Activated T-cell treated with anti-CD3 and anti-CD28 coated beads, Interleukin-2, amount 50 U/mL, for 24 hours (primary cell): ENCODE results near the gene NIN.
"Not testable (repeated sequence)": the region's sequence is repeated elsewhere in the genome, so short reads cannot be mapped to it uniquely, and the experiment has no call there.

ENCODE experiments used
- DNase-seq: peaks from one replicate; pipeline ENCODE4 v3.0.0-alpha.2; 2020
- H3K27ac Mint-ChIP-seq: 2 replicates; pipeline ENCODE4 v1.8.0; 2020; ENCODE audit warnings: mild to moderate bottlenecking, mixed read lengths
- H3K27me3 Mint-ChIP-seq: 2 replicates; pipeline ENCODE4 v1.8.0; 2020; ENCODE audit warnings: mixed read lengths
- H3K36me3 Mint-ChIP-seq: 2 replicates; pipeline ENCODE4 v1.8.0; 2020; ENCODE audit warnings: low read depth, mixed read lengths
- H3K4me1 Mint-ChIP-seq: 2 replicates; pipeline ENCODE4 v1.8.0; 2020; ENCODE audit warnings: low read depth, mixed read lengths
- H3K4me3 Mint-ChIP-seq: 2 replicates; pipeline ENCODE4 v1.8.0; 2020; ENCODE audit warnings: mild to moderate bottlenecking, moderate library complexity, mixed read lengths
- H3K9me3 Mint-ChIP-seq: 2 replicates; pipeline ENCODE4 v1.8.0; 2020; ENCODE audit warnings: mixed read lengths

Gene NIN

DNA sequence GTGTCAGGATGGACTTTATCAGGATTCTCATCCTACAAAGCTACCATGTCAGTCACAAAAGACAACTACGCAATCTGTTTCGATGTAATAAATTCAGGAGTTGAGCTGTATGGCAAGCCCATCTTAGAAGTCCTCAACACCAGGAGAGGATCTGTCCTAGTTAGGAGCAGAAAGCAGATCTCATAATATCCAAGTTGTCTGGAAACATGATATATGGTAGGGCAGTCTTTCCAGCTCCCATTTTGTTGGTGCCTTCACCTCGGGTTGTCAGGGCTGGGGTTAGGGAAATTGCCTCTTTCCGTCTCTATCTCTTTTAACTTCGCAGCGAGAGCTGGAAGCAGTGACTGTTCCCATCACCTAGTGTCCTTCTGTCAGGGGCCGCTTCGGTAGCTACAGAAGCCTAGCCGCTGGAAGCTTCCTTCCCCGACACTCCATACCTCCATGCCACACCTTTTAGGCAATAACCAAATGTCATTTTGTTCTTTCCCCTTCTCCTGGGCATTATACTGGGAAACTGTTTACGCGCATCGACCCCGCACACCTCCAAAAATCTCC is 1.4 kb downstream of the NIN start:
- Mint-ChIP-seq H3K9me3 (no peaks in the 10 kb centered on the region), H3K27ac (peak overlapping the region; percentile 81), H3K4me3 (peak overlapping the region; percentile 86), H3K4me1 (peaks cover 74% of the 10 kb centered on the region), H3K36me3 (peaks cover 24% of the 10 kb centered on the region), H3K27me3 (no peaks in the 10 kb centered on the region)
- no peak for DNase-seq

DNA sequence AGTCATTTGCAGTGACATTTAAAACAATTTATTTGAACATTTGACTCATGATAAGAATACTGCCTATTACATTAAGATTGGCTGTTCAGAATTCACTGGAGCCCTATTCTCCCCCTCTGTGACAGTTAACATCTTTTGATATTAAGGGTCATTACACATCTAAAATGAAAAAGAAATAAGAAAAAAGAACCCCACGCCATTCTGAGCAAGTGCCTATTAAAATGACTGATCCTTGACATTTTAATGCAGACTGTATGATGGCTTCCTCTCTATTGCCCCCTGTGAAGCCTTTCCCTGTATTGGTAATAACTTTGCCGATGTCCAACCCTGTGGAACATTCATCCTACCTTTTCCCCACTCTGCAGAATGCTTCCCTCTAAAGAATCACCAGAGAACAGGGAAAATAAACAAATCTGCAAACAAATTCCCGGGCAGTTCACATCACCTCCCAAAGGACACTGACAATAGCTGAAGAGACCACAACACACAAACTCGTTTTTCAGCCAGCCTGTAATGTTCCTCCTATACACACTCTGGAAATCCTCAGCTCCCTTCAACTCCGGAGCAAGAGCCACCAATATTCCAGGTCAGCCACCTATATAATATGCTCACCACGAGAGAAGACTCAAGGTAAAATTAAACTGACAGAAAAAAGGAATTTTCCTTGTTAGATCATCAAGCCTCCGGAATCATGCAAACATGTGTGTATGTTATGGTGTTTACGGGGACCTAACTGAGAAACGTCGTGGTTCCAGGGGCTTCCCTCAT is 2.1 kb downstream of the NIN start:
- H3K4me1 Mint-ChIP-seq = peaks cover 77% of the 10 kb centered on the region
- no peaks in the 10 kb centered on the region for H3K9me3 Mint-ChIP-seq
- H3K4me3 Mint-ChIP-seq = peak overlapping the region; percentile 86
- peaks cover 24% of the 10 kb centered on the region for H3K36me3 Mint-ChIP-seq
- no peak for DNase-seq
- peak overlapping the region; percentile 72 for H3K27ac Mint-ChIP-seq
- H3K27me3 Mint-ChIP-seq = no peaks in the 10 kb centered on the region

DNA sequence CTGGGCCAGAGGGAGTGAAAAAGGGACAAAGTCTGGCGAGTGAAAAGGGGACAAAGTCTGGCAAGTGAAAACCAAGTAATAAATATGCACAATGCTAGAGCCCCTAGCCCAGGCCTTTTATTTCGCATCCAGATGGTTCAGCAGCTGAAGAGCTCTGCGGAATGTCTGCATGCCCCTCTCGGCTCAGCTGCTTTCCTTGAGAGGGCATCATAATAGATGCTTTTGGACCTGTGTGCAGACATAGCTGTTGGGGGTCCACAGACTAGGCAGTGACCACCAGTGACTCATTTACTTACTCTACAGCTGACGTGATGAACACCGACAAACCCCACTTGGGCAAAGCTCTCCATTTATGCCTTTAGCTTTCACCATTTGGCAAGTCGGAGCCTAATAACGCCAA is 4.3 kb downstream of the NIN start:
- Mint-ChIP-seq H3K4me3 (no peak overlapping the region), H3K9me3 (no peaks in the 10 kb centered on the region), H3K27ac (peak overlapping the region; percentile 67), H3K36me3 (peaks cover 27% of the 10 kb centered on the region), H3K4me1 (peaks cover 82% of the 10 kb centered on the region), H3K27me3 (no peaks in the 10 kb centered on the region)
- DNase-seq = no peak

DNA sequence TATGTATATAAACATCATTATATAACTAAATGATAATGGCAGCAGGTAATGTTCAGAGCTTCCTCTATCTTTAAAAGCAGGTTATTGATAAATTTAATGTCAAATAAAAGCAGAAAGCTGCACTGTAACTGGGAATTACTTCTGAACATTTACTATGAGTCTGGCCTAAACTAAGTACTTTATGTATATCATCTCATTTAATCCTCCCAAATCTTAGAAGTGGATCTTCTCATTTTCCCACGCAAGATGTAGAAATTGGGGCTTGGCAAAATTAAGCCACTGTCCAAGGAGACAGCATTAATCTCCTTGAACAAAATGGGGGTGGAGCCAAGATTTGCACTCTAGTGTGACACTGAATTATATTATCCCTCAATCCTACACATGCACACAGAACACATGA is 5.7 kb downstream of the NIN start:
- no peaks in the 10 kb centered on the region for H3K9me3 Mint-ChIP-seq
- H3K36me3 Mint-ChIP-seq = peaks cover 39% of the 10 kb centered on the region
- DNase-seq = no peak
- peaks cover 91% of the 10 kb centered on the region for H3K4me1 Mint-ChIP-seq
- no peaks in the 10 kb centered on the region for H3K27me3 Mint-ChIP-seq
- H3K4me3 Mint-ChIP-seq = no peak overlapping the region
- peak overlapping the region; percentile 39 for H3K27ac Mint-ChIP-seq

DNA sequence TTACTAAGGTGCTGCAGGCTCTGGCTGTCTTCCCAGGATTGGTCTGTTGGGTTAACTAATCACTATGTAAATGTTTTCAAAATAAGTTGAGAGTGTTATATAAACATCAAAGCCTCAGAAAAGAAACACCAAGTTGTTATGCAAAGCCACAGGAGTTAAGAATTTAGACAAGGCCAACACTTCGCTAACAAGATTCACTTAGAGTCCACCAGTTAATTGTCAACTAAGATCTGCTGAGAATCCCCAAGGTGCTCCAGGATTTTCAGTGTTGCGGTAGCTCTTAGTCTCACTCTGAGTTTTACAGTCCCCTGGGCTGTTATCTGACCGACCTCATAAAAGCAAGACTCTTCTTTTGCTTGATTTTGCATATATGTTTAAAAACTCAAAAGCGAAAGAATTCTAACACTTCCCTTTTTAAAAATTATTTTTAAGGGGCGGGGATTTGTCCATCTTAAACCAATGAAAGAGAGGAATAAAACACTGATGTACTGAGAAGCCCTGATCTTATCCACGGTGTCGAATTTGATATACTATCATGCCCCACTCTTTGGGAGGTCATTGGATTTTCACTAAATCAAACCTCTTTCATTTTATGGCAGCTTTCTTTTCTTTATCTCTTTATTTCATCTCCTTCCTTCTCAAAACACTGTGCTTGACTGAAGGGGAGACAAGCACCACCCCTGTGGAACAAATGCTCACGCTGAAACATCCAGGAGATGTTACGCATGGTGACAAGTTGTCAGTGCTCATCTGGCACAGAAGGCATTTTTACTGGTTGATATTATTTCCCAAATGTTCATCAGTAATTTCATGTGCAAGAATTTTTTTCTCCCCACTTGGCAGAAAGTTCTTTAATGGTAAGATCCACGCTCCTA is 7.0 kb downstream of the NIN start:
- peaks cover 95% of the 10 kb centered on the region for H3K4me1 Mint-ChIP-seq
- H3K27me3 Mint-ChIP-seq = no peaks in the 10 kb centered on the region
- no peak for DNase-seq
- peak overlapping the region; percentile 69 for H3K4me3 Mint-ChIP-seq
- no peaks in the 10 kb centered on the region for H3K9me3 Mint-ChIP-seq
- H3K27ac Mint-ChIP-seq = peak overlapping the region; percentile 94
- peaks cover 46% of the 10 kb centered on the region for H3K36me3 Mint-ChIP-seq

DNA sequence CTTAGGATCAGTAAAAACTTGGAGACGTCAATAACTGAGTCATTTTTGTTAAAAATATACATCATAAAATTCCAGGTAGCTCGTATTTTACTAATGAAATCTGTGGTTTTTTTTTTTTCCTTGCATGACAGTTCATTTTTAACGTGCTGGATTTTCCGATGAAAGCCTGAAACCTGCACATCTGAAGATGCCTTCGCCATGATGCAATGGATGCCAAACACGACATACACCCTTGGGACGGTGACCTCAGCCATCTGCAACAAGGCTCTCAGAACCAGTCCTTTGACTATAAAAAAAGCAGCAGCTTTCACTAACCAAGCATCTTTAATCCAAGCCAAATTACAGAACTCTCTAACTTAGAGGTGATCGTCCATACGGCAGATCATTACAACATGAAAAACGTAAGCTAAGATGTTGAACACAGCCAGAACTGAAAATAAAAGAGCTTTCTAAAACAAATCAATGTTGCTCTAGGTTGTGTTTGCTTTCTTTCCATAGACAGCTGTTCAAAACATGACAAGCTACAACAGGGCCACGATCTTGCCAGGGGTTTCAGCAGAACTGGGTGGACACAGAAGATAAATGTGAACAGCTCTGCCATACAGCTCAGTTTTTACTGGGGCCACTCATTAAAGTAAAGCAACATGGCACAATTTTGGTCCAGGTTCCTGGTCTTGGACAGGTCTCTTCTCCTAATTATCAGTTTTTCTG is 7.8 kb downstream of the NIN start:
- H3K4me3 Mint-ChIP-seq = peak overlapping the region; percentile 69

DNA sequence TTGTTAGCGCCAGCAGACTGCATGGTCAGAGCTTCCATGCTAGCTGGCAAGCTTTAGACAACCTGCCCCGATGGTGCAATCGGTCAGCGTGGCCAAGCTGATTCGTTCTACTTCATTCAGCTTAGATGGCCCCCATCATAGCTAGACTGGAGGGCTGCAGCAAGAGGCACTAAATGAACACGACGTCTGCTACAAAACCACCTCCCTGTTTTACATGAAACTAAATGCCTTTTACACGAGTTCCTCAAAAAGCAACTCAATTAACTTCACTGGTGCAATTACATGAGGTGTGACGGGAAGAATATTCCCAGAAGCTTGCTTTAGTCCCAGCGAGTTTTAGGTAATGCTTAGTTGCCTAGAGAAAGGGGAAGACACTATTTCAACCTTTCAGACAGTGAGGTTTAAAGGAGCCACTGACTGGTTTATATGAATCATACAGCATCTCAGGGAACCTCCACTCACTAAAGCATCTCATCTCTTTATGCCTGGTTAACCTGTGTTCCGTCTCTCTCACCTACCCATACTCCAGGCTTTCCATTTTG is 8.4 kb downstream of the NIN start:
- H3K27me3 Mint-ChIP-seq = no peaks in the 10 kb centered on the region
- no peaks in the 10 kb centered on the region for H3K9me3 Mint-ChIP-seq
- DNase-seq = no peak
- H3K4me1 Mint-ChIP-seq = peaks cover 88% of the 10 kb centered on the region
- peak overlapping the region; percentile 69 for H3K4me3 Mint-ChIP-seq
- H3K36me3 Mint-ChIP-seq = peaks cover 51% of the 10 kb centered on the region
- peak overlapping the region; percentile 94 for H3K27ac Mint-ChIP-seq

More for the DNA sequence above, 7.8 kb downstream of the NIN start:
- H3K27ac Mint-ChIP-seq = peak overlapping the region; percentile 94
- H3K36me3 Mint-ChIP-seq = peaks cover 52% of the 10 kb centered on the region
- H3K4me1 Mint-ChIP-seq = peaks cover 92% of the 10 kb centered on the region
- no peak for DNase-seq
- H3K27me3 Mint-ChIP-seq = no peaks in the 10 kb centered on the region
- no peaks in the 10 kb centered on the region for H3K9me3 Mint-ChIP-seq

DNA sequence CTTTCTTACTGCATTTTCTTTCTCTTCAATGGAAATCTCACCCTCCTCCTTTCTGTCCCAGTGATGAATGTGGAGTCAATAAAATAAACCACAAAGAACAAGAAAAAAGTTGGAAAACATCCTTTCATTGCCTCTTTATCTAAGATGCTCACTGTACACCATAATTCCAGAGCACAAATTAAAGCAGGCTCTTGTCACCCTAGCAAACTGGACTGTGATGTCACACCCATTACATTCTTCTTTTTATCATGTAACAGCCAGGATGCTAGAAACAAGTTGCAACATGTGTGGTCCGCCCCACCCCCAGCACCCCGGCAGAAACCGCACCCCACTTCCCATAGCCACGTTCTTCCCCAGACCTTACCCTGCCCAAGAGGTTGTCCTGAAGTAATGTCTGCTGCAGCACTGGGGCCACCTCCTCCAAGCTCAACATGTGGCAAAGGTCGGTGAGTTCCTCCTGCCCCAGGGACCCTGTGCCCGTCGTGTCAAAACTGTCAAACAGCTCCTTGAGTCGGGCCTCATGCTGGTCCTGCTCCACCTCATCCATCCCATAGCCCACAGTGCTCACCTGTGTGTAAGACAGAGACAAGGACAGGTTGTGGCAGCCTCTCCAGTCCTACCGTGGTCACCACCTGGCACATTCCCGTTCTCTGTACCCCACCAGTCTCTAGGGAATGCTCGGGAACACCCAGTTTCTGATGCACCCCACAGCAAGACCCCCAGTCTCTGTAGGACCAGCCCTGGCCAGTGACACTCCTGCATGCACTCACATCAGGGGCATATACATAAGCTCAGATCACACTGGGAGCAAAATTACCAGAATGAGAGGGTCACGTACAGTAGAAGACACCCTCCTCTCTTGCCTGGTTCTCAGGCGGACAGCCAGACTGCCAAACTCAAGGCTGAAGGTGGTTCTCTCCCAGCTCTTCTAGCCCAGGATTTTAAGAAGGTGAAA is 9.2 kb downstream of the NIN start:
- H3K27ac Mint-ChIP-seq = peak overlapping the region; percentile 94
- H3K4me1 Mint-ChIP-seq = peaks cover 86% of the 10 kb centered on the region

DNA sequence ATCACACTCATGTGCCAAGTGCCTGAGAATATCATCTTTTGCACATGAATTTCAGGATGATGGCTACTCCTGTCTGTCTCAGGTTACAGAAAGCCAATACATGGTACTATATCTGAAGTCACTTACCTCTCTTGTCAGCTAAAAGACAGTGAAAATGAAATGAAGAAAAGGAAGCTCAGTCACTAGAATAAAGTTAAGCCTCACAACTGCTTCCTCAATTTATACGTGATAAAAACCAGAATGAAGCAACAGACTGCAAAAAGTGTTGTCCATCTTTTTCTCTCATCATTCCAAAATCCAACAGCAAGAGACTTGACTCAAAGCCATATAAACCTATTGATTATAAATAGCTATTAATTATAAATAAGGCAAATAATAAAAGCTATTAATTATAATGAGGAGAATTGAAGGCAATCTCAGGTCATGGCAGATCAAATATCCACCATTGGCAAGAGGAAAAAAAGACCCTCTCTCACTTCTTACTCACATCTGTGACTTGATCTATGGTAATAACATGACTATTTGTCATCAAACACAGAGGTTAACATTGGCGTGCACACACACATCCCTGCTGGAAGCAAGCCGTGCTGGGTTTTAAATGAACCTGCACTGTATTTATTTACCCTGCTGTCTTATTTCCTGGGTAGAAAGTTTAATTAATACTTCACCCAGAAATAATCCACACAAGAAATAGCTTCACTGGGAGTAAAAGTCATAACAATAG is 10.0 kb downstream of the NIN start:
- peaks cover 86% of the 10 kb centered on the region for H3K4me1 Mint-ChIP-seq
- no peaks in the 10 kb centered on the region for H3K9me3 Mint-ChIP-seq
- peak overlapping the region; percentile 69 for H3K4me3 Mint-ChIP-seq
- H3K27ac Mint-ChIP-seq = peak overlapping the region; percentile 94
- no peaks in the 10 kb centered on the region for H3K27me3 Mint-ChIP-seq
- H3K36me3 Mint-ChIP-seq = peaks cover 50% of the 10 kb centered on the region
- DNase-seq = no peak

More for the DNA sequence above, 9.2 kb downstream of the NIN start:
- Mint-ChIP-seq H3K36me3 (peaks cover 49% of the 10 kb centered on the region), H3K9me3 (no peaks in the 10 kb centered on the region), H3K4me3 (peak overlapping the region; percentile 69), H3K27me3 (no peaks in the 10 kb centered on the region)
- DNase-seq = peak; percentile 46

DNA sequence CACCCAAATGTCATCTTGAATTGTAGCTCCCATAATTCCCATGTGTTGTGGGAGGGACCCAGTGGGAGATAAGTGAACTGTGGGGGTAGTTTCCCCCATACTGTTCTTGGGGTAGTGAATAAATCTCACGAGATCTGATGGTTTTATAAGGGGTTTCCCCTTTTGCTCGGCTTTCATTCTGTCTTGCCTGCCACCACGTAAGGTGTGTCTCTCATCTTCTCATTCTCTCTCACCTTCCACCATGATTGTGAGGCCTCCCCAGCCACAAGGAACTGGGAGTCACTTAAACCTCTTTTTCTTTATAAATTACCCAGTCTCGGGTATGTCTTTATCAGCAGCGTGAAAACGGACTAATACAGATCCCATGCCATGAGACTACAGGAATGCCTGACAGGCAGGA is 11.7 kb downstream of the NIN start:
- not testable (repeated sequence) for H3K9me3 Mint-ChIP-seq, H3K4me3 Mint-ChIP-seq, DNase-seq, H3K27me3 Mint-ChIP-seq
- H3K4me1 Mint-ChIP-seq = peaks cover 81% of the 10 kb centered on the region
- peak overlapping the region; percentile 81 for H3K27ac Mint-ChIP-seq
- H3K36me3 Mint-ChIP-seq = peaks cover 62% of the 10 kb centered on the region

DNA sequence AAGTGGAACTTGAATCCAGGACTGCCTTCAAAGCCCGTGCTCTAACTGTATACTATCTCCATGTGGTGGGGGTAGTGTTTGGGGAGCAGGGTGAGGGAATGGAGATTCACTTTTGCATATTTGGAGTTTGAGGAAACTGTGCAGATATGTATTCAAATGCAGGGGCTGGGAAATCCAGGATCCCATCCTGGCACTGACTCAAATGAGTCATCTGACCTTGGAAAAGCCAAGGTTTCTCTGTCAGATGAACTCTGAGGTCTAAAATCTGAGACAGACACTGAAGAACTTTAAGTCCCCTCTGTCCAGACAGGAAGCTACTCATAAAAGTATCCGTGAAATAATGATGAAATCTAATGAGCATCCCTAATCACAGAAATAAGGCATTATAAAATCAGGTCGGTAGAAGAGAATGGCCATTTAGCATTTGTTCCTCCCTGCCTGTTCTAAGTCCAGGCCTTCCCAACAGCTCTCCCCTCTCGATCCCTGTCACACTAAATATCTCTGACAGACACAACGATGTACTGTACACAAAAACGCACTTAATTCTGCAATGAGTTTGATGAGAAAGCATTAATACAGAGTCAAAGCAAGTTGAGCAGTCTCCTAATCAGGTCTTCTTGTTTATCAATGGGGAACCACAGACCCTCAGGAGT is 14.4 kb downstream of the NIN start:
- Mint-ChIP-seq H3K36me3 (peaks cover 67% of the 10 kb centered on the region), H3K9me3 (peaks cover 3% of the 10 kb centered on the region), H3K4me3 (no peak overlapping the region), H3K4me1 (peaks cover 77% of the 10 kb centered on the region), H3K27me3 (no peaks in the 10 kb centered on the region), H3K27ac (peak overlapping the region; percentile 59)
- no peak for DNase-seq

DNA sequence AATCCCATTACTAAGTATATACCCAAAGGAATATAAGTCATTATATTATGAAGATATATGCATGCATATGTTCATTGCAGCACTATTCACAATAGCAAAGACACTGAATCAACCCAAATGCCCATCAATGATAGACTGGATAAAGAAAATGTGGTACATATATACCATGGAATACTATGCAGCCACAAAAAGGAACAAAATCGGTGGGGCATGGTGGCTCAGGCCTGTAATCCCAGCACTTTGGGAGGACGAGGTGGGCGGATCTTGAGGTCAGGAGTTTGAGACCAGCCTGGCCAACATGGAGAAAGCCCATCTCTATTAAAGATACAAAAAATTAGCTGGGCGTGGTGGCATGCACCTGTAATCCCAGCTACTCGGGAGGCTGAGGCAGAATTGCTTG is 15.4 kb downstream of the NIN start:
- not testable (repeated sequence) for H3K27me3 Mint-ChIP-seq, H3K9me3 Mint-ChIP-seq, H3K27ac Mint-ChIP-seq, H3K4me3 Mint-ChIP-seq, DNase-seq
- H3K36me3 Mint-ChIP-seq = peaks cover 59% of the 10 kb centered on the region
- H3K4me1 Mint-ChIP-seq = peaks cover 68% of the 10 kb centered on the region
